VCaP (cell line): Measurements from ENCODE around the gene SSR3.
"Not testable (repeated sequence)": the region's sequence is repeated elsewhere in the genome, so short reads cannot be mapped to it uniquely, and the experiment has no call there.

ENCODE experiments used
- H3K27ac ChIP-seq: fragments of 450-650 bp; 2 replicates; pipeline ENCODE4 v1.5.1; 2017
- TF ChIP-seq, protein P1 (sequence below): fragments of 450-650 bp; conservative IDR thresholded peaks from 2 replicates; pipeline ENCODE4 v1.5.1; 2017; ENCODE audit warnings: mild to moderate bottlenecking, moderate library complexity

Gene SSR3

DNA sequence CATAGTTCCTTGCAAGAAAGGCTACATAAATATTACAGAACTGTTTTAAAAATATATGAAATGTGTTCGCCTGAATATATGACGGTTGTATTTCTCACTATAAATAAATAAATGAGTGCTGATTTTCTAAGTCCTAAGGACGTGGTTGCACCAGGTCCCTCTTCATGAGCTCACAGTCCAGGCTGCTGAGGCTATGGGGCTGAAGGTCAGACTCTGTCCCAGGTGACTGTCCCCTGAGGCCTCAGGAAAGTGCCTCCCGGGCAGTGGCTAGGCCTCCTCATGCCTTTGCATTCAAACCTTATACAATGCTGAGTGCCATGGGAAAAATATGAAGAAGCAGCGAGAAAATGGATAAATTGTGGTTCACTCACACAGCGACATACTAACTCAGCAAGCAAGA, 43.5 kb upstream of the SSR3 start:
- TF ChIP-seq, protein P1, sequence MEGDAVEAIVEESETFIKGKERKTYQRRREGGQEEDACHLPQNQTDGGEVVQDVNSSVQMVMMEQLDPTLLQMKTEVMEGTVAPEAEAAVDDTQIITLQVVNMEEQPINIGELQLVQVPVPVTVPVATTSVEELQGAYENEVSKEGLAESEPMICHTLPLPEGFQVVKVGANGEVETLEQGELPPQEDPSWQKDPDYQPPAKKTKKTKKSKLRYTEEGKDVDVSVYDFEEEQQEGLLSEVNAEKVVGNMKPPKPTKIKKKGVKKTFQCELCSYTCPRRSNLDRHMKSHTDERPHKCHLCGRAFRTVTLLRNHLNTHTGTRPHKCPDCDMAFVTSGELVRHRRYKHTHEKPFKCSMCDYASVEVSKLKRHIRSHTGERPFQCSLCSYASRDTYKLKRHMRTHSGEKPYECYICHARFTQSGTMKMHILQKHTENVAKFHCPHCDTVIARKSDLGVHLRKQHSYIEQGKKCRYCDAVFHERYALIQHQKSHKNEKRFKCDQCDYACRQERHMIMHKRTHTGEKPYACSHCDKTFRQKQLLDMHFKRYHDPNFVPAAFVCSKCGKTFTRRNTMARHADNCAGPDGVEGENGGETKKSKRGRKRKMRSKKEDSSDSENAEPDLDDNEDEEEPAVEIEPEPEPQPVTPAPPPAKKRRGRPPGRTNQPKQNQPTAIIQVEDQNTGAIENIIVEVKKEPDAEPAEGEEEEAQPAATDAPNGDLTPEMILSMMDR = no peak
- no peak overlapping the region for H3K27ac ChIP-seq

DNA sequence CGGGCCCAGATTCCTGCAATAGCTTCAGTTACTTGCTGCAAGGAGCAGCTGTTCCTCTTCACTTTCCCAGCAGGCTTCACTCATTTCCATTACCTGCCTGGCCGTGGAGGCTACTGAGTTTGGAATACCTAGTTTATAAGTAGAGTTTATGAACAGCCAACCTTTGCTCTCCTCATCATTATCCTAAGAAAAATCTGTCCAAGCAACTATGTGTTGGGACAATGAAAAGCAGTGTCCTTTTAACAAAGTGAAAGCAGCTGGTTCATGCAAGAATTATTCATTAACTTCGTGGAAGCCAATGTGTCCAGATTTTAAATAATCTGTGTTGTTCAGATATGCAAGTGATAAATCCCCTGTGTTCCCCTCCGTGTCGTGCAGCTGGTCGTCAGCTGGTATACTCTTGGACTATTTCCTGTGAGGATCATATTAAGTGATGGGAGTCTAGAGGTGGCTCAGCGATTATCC, 39.3 kb upstream of the SSR3 start:
- TF ChIP-seq, protein P1 = no peak
- no peak overlapping the region for H3K27ac ChIP-seq

DNA sequence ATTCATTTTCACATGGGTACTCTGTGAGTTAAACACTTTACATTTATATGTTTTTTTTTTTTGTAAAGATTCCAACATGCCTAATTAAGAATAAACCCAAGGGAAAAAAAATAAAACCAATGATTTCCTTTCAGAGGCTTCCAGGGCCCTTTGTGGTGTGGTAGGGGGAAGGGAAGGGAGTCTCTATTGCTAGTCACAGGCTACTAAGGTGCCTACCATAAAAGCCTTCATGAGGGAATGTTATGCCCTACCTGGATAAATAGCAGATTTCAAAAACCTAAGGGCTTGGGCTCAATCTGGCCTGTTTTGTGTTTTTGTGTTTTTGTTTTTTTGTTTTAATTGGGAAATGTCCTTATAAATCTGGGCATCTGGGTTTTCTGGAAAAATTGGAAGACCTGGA, 38.9 kb upstream of the SSR3 start:
- TF ChIP-seq, protein P1 = no peak
- H3K27ac ChIP-seq = no peak overlapping the region

DNA sequence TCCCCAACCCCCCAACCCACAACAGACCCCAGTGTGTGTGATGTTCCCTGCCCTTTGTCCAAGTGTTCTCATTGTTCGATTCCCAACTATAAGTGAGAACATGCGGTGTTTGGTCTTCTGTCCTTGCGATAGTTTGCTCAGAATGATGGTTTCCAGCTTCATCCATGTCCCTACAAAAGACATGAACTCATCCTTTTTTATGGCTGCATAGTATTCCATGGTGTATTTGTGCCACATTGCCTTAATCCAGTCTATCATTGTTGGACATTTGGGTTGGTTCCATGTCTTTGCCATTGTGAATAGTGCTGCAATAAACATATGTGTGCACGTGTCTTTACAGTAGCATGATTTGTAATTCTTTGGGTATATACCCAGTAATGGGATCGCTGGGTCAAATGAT, 34.9 kb upstream of the SSR3 start:
- not testable (repeated sequence) for H3K27ac ChIP-seq

DNA sequence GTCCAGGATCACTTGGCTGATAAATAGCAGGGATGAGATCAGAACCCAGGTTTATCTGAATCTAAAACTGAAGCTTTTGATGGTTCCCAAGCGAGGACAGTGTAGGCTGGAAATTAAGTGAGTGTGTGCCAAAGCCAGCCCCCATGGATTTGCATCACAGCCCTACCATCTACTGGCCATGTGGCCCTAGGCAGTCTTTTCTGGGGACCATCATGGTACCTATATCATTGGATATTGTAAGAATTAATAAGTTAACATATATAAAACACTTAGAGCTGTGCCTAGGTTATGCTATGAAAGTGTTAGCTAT, 32.8 kb upstream of the SSR3 start:
- TF ChIP-seq, protein P1 = no peak

DNA sequence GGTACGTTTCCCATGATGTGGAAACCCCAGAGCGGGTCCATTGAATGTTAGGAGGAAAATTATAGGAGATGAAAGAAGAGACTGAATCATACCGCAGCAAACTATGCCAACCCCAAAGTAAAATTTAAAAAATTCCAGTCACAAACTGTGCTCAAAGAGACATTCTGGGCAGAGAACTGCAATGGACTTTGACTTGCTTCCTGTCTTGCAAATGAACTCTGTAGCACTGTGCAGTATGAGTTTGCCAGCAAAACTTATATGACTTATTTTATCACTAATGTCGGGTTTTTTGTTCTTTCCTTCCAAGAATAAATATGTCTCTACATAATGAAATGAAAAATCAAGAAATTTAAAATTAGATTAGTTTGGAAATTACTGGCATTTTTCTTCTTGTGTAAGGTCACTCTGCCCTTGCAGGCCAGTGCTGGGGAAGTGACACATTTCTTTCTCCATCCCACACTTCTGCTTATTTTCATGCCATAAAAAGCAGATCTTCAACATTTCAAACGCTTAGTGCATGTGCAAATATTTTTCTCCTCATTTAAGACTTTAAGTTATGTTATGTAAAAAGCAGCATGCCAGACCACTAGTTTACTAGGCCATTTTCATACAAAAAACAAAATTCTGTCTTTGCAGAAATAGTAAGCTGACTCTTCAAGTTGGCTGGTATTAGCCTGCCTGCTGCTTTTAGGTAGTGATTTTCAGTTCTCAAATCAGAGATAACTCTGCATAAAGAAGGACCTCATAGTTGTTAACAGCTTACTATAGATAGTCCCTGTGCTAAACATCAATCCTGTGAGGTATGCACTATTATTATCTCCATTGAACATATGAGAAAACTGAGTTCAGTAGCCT, 32.2 kb upstream of the SSR3 start:
- TF ChIP-seq, protein P1 = no peak
- no peak overlapping the region for H3K27ac ChIP-seq

More for the DNA sequence above, 32.8 kb upstream of the SSR3 start:
- no peak overlapping the region for H3K27ac ChIP-seq

DNA sequence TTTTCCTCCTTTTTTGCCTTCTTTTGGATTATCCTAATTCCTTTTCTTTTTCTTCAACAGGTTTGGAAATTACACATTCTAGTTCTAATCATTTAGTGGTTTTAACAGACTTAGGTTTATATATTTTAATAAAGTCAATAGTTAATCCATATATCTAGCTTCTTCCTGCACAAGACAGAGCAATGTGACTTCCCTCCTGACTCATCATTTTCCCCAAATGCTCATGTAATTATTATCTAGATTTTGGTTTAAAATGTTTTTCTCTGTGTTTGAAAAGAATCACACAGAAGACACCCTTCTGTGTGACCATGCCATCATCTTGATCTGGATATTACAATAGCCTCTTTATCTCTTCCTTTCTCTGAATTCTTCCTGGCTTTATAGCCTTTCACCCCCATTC, 28.6 kb upstream of the SSR3 start:
- no peak overlapping the region for H3K27ac ChIP-seq
- TF ChIP-seq, protein P1 = no peak

DNA sequence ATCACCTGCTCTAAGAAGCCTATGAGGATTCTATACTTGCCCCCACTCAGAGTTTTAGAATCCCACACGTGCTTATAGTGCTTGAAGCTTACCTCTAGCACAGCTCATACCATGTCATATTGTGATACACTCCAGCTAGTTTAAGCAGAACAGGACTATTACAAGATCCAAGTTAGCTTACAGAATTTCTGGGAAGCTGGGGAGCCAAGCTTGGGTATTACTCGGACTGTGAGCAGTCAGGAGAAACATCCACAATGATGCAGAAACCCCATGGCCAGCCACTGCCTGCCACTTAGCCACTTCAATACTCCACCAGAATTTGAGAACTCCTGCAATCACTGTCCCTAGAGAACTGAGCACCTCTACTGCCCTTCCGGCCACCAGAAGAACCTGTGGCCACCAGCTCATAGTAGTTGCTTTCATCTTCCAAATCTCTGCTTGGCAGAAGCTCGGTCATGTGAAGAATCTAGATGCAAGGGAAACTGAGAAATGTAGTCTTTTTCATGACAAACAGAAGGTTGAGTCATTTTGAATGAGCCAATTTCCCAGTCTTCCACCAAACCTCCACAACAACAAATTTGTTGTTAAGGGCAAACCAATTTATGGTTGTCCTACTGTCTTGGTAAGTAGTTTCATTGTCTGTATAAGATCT, 27.7 kb upstream of the SSR3 start:
- TF ChIP-seq, protein P1 = no peak
- H3K27ac ChIP-seq = no peak overlapping the region
